GM21526 (cell line): ENCODE data around the gene TTC28.
"Not testable (repeated sequence)": the region's sequence is repeated elsewhere in the genome, so short reads cannot be mapped to it uniquely, and the experiment has no call there.

Experiments used
- ATAC-seq: cut with Tn5 transposase; IDR thresholded peaks from one replicate; pipeline ENCODE4 v1.9.1; 2021; ENCODE audit warnings: moderate library complexity; ENCODE audit not compliant: unreplicated experiment, low FRiP score

TTC28 gene

GRCh38 chr22:28679611-28680287, at the start of gene TTC28:
Gene TTC28, minus strand, starts transcription at chr22:28679840. Its CDS starts 117 bp downstream, at chr22:28679723.
- not testable (repeated sequence) for ATAC-seq

- ATAC-seq: no peak
Measured at GRCh38 chr22:28728621-28729313, 49.1 kb upstream of the TTC28 start.

GRCh38 chr22:28728002-28728401, 48.4 kb upstream of the TTC28 start:
- ATAC-seq: no peak

GRCh38 chr22:28718044-28718443, 38.4 kb upstream of the TTC28 start:
- ATAC-seq: no peak

- no peak for ATAC-seq
Measured at GRCh38 chr22:28716686-28717085, 37.0 kb upstream of the TTC28 start.

GRCh38 chr22:28715611-28716010, 36.0 kb upstream of the TTC28 start:
- no peak for ATAC-seq

GRCh38 chr22:28714043-28714628, 34.5 kb upstream of the TTC28 start:
- ATAC-seq: no peak

- ATAC-seq: no peak
Measured at GRCh38 chr22:28711820-28712777, 32.5 kb upstream of the TTC28 start.

- no peak for ATAC-seq
Measured at GRCh38 chr22:28711341-28711740, 31.7 kb upstream of the TTC28 start.

GRCh38 chr22:28710576-28711191, 31.0 kb upstream of the TTC28 start:
- no peak for ATAC-seq

GRCh38 chr22:28710107-28710506, 30.5 kb upstream of the TTC28 start:
- ATAC-seq: no peak

GRCh38 chr22:28706845-28707244, 27.2 kb upstream of the TTC28 start:
- ATAC-seq: no peak

GRCh38 chr22:28703436-28703835, 23.8 kb upstream of the TTC28 start:
- ATAC-seq: no peak

GRCh38 chr22:28702891-28703290, 23.3 kb upstream of the TTC28 start:
- no peak for ATAC-seq

GRCh38 chr22:28693041-28693760, 13.6 kb upstream of the TTC28 start:
- ATAC-seq: not testable (repeated sequence)

GRCh38 chr22:28689796-28690195, 10.2 kb upstream of the TTC28 start:
- ATAC-seq: not testable (repeated sequence)

GRCh38 chr22:28682966-28683365, 3.3 kb upstream of the TTC28 start:
- ATAC-seq: not testable (repeated sequence)

GRCh38 chr22:28680813-28681490, 1.3 kb upstream of the TTC28 start:
- not testable (repeated sequence) for ATAC-seq
